ENCODE measurements around the gene IL17RD. TPM values are rescaled to one million over a fixed set of nuclear protein-coding genes. Genes with fewer than 3 reads are reported as not detected.

IL17RD gene
- total and polyA plus RNA-seq, 2 of the 13 experiments (the other 11 are each of a cell fraction or from before 2014, with no cell fraction given) = 0.28 to 0.31 TPM

DNA sequence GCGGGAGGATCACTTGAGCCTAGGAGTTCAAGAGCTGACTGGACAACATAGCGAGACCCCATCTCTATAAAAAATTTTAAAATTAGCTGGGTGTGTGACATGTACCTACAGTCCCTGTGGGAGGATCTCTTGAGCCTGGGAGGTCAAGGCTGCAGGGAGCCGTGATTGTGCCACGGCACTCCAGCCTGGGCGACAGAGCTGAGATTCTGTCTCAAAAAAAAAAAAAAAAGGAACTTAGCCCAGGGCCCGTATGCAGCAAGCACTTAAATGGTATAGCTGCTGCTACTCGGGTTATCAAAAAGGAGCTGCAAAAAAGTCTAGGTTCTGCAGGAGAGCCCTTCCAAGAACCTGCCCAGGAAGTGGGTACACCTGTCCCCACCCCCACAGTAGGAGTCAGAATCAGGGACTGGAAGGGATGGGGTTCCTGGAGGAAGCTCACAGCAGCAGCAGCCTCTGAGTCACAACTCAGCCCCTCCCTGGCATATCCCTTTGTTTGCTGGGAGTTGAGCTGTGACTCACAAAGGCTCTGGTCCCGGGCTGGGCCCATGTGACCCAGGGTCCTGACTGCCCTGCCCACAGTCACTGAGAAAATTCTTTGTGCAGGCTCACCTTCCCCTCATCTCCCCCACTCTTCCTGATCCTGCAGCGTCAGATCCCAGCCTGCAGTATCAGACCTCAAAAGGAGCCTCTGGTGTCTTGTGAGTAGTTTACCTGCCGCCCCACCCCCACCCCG is 104.9 kb downstream of the IL17RD start, which contains the start of gene SPATA12 (continued):
- TF ChIP-seq, protein P1, sequence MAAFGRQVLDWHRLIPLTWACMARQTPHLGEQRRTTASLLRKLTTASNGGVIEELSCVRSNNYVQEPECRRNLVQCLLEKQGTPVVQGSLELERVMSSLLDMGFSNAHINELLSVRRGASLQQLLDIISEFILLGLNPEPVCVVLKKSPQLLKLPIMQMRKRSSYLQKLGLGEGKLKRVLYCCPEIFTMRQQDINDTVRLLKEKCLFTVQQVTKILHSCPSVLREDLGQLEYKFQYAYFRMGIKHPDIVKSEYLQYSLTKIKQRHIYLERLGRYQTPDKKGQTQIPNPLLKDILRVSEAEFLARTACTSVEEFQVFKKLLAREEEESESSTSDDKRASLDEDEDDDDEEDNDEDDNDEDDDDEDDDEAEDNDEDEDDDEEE (CRISPR knock-in tag; IDR thresholded peaks at IDR 0.05) = no peak
- TF ChIP-seq RCOR2 (CRISPR knock-in tag; IDR thresholded peaks at IDR 0.05) (peak; percentile 65; the same call in 1 of the 2 replicates), SAP130 (CRISPR knock-in tag; IDR thresholded peaks at IDR 0.05; ENCODE audit: low read depth) (peak; percentile 57), ELF3 (CRISPR knock-in tag; IDR thresholded peaks at IDR 0.05) (peak; percentile 71; the same call in 1 of the 2 replicates), HMG20A (CRISPR knock-in tag; IDR thresholded peaks at IDR 0.05; ENCODE audit: borderline replicate concordance) (peak; percentile 39; the same call in 1 of the 2 replicates), ATM (IDR thresholded peaks at IDR 0.05; ENCODE audit: borderline replicate concordance) (no peak), ZNF292 (CRISPR knock-in tag; IDR thresholded peaks at IDR 0.05; ENCODE audit: borderline replicate concordance, low read depth) (peak; percentile 54; the same call in 1 of the 2 replicates)
- TF ChIP-seq, protein P2, sequence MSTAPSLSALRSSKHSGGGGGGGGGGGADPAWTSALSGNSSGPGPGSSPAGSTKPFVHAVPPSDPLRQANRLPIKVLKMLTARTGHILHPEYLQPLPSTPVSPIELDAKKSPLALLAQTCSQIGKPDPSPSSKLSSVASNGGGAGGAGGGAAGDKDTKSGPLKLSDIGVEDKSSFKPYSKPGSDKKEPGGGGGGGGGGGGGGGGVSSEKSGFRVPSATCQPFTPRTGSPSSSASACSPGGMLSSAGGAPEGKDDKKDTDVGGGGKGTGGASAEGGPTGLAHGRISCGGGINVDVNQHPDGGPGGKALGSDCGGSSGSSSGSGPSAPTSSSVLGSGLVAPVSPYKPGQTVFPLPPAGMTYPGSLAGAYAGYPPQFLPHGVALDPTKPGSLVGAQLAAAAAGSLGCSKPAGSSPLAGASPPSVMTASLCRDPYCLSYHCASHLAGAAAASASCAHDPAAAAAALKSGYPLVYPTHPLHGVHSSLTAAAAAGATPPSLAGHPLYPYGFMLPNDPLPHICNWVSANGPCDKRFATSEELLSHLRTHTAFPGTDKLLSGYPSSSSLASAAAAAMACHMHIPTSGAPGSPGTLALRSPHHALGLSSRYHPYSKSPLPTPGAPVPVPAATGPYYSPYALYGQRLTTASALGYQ (CRISPR knock-in tag; IDR thresholded peaks at IDR 0.05) = no peak
- TF ChIP-seq, protein P3, sequence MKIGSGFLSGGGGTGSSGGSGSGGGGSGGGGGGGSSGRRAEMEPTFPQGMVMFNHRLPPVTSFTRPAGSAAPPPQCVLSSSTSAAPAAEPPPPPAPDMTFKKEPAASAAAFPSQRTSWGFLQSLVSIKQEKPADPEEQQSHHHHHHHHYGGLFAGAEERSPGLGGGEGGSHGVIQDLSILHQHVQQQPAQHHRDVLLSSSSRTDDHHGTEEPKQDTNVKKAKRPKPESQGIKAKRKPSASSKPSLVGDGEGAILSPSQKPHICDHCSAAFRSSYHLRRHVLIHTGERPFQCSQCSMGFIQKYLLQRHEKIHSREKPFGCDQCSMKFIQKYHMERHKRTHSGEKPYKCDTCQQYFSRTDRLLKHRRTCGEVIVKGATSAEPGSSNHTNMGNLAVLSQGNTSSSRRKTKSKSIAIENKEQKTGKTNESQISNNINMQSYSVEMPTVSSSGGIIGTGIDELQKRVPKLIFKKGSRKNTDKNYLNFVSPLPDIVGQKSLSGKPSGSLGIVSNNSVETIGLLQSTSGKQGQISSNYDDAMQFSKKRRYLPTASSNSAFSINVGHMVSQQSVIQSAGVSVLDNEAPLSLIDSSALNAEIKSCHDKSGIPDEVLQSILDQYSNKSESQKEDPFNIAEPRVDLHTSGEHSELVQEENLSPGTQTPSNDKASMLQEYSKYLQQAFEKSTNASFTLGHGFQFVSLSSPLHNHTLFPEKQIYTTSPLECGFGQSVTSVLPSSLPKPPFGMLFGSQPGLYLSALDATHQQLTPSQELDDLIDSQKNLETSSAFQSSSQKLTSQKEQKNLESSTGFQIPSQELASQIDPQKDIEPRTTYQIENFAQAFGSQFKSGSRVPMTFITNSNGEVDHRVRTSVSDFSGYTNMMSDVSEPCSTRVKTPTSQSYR (CRISPR knock-in tag; IDR thresholded peaks at IDR 0.05; ENCODE audit: borderline replicate concordance) = peak; percentile 58; the same call in 1 of the 2 replicates
- TF ChIP-seq, protein P4, sequence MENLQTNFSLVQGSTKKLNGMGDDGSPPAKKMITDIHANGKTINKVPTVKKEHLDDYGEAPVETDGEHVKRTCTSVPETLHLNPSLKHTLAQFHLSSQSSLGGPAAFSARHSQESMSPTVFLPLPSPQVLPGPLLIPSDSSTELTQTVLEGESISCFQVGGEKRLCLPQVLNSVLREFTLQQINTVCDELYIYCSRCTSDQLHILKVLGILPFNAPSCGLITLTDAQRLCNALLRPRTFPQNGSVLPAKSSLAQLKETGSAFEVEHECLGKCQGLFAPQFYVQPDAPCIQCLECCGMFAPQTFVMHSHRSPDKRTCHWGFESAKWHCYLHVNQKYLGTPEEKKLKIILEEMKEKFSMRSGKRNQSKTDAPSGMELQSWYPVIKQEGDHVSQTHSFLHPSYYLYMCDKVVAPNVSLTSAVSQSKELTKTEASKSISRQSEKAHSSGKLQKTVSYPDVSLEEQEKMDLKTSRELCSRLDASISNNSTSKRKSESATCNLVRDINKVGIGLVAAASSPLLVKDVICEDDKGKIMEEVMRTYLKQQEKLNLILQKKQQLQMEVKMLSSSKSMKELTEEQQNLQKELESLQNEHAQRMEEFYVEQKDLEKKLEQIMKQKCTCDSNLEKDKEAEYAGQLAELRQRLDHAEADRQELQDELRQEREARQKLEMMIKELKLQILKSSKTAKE (CRISPR knock-in tag; IDR thresholded peaks at IDR 0.05; ENCODE audit: borderline replicate concordance) = no peak
- TF ChIP-seq, protein P5, sequence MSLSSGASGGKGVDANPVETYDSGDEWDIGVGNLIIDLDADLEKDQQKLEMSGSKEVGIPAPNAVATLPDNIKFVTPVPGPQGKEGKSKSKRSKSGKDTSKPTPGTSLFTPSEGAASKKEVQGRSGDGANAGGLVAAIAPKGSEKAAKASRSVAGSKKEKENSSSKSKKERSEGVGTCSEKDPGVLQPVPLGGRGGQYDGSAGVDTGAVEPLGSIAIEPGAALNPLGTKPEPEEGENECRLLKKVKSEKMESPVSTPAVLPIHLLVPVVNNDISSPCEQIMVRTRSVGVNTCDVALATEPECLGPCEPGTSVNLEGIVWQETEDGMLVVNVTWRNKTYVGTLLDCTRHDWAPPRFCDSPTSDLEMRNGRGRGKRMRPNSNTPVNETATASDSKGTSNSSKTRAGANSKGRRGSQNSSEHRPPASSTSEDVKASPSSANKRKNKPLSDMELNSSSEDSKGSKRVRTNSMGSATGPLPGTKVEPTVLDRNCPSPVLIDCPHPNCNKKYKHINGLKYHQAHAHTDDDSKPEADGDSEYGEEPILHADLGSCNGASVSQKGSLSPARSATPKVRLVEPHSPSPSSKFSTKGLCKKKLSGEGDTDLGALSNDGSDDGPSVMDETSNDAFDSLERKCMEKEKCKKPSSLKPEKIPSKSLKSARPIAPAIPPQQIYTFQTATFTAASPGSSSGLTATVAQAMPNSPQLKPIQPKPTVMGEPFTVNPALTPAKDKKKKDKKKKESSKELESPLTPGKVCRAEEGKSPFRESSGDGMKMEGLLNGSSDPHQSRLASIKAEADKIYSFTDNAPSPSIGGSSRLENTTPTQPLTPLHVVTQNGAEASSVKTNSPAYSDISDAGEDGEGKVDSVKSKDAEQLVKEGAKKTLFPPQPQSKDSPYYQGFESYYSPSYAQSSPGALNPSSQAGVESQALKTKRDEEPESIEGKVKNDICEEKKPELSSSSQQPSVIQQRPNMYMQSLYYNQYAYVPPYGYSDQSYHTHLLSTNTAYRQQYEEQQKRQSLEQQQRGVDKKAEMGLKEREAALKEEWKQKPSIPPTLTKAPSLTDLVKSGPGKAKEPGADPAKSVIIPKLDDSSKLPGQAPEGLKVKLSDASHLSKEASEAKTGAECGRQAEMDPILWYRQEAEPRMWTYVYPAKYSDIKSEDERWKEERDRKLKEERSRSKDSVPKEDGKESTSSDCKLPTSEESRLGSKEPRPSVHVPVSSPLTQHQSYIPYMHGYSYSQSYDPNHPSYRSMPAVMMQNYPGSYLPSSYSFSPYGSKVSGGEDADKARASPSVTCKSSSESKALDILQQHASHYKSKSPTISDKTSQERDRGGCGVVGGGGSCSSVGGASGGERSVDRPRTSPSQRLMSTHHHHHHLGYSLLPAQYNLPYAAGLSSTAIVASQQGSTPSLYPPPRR (CRISPR knock-in tag; IDR thresholded peaks at IDR 0.05; ENCODE audit: borderline replicate concordance) = no peak
- TF ChIP-seq, protein P6, sequence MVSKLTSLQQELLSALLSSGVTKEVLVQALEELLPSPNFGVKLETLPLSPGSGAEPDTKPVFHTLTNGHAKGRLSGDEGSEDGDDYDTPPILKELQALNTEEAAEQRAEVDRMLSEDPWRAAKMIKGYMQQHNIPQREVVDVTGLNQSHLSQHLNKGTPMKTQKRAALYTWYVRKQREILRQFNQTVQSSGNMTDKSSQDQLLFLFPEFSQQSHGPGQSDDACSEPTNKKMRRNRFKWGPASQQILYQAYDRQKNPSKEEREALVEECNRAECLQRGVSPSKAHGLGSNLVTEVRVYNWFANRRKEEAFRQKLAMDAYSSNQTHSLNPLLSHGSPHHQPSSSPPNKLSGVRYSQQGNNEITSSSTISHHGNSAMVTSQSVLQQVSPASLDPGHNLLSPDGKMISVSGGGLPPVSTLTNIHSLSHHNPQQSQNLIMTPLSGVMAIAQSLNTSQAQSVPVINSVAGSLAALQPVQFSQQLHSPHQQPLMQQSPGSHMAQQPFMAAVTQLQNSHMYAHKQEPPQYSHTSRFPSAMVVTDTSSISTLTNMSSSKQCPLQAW (CRISPR knock-in tag; IDR thresholded peaks at IDR 0.05) = peak; percentile 62; the same call in 1 of the 2 replicates

Measured in HepG2 (cell line).